Heart right ventricle (tissue), 16 donors: Measurements from ENCODE around the gene ABCA4. TPM values are rescaled to one million over a fixed set of nuclear protein-coding genes. Genes with fewer than 3 reads are reported as not detected.
"Not testable (repeated sequence)": the region's sequence is repeated elsewhere in the genome, so short reads cannot be mapped to it uniquely, and the experiment has no call there.

Source experiments
- ATAC-seq, 8 donors: fragments of 200-7000 bp; cut with Tn5 transposase; one replicate each; pipeline ENCODE4 v1.9.1; 2020; ENCODE audit warnings: mild to moderate bottlenecking in 8 of 8, moderate library complexity in 8 of 8, moderate number of reproducible peaks in 1 of 8
- DNase-seq, 2 donors: peaks; one replicate each; pipeline ENCODE4 v3.0.0-alpha.2; 2020
- H3K27ac ChIP-seq, 10 donors: fragments of 200-600 bp; sonication (generic) in 2 of 10; one replicate each; pipeline versions ENCODE4 v1.5.0 to v1.8.0; 2020 to 2022; ENCODE audit warnings: mild to moderate bottlenecking in 3 of 10
- H3K27me3 ChIP-seq, 7 donors: fragments of 200-600 bp; one replicate each; pipeline ENCODE4 v1.8.0; 2021 to 2022; ENCODE audit warnings: mild to moderate bottlenecking in 2 of 7
- H3K36me3 ChIP-seq, 9 donors: fragments of 200-600 bp; sonication (generic) in 1 of 9; one replicate each; pipeline versions ENCODE4 v1.5.0 to v1.8.0; 2020 to 2022; ENCODE audit warnings: mild to moderate bottlenecking in 2 of 9
- H3K4me1 ChIP-seq, 9 donors: fragments of 200-600 bp; sonication (generic) in 1 of 9; one replicate each; pipeline versions ENCODE4 v1.5.0 to v1.8.0; 2020 to 2022; ENCODE audit warnings: mild to moderate bottlenecking in 4 of 9
- H3K4me3 ChIP-seq, 10 donors: fragments of 200-600 bp; sonication (generic) in 2 of 10; one replicate each; pipeline versions ENCODE4 v1.5.0 to v1.8.0; 2020 to 2022; ENCODE audit warnings: mild to moderate bottlenecking in 7 of 10, moderate library complexity in 2 of 10
- H3K9me3 ChIP-seq, 11 donors: fragments of 200-600 bp in 10 of 11; sonication (generic) in 2 of 11; one replicate each; pipeline versions ENCODE4 v1.5.0 to v1.8.0; 2013 to 2022; ENCODE audit warnings: mild to moderate bottlenecking in 2 of 11, control low read depth in 1 of 11, moderate library complexity in 1 of 11
- WGBS, 2 donors: extraction: QIAGEN DNeasy Blood & Tissue Kit; methylation state at CpG; one replicate each; pipeline ENCODE4 v1.1.7; 2013; ENCODE audit warnings: inconsistent platforms in 1 of 2; 5-methylcytosine and 5-hydroxymethylcytosine counted together
- intact Hi-C, 10 donors: fragments of 100-400 bp; cut with DNase I; formaldehyde crosslinking; loops; one replicate each; pipeline versions ENCODE4 v1.11.1 to v1.14.2; 2022
- polyA plus RNA-seq, 2 donors: library from polyadenylated mRNA; stranded (reverse); fragments of 200-250 nt; gene quantifications; one replicate each; pipeline ENCODE4 v1.2.3, GENCODE V29; 2013
- total RNA-seq, 10 donors: library from RNA; stranded (reverse); fragmentation: NEBNext Ultra II Directional in 3 of 10; extraction: Animal tissue kit (Norgen Biotek cat#: 25700) in 3 of 10; gene quantifications; one replicate each; pipeline versions ENCODE4 v1.2.1 to v1.2.4, GENCODE V29; 2021 to 2023
- TF ChIP-seq, protein P1 (sequence below), 9 donors: fragments of 200-600 bp; sonication (generic) in 2 of 9; IDR thresholded peaks; one replicate each; pipeline versions ENCODE4 v1.5.0 to v1.8.0; 2021 to 2022; ENCODE audit warnings: antibody characterized with exemption in 9 of 9, mild to moderate bottlenecking in 5 of 9, moderate library complexity in 1 of 9
- donor health status: Arrhythmogenic right ventricular cardiomyopathy.
- donor health status: ischemic (EF 13 %, LVEDD 7.1; RV severe dilation, severe dysfunction).
- donor health status: healthy with polysubstance abuse.
- donor health status: DM: no; HTN: yes; CAD: no.
- donor health status: DM: no; HTN: no; CAD: no.
- donor health status: ischemic (EF 25% LVEDD 6.9; RV normal size, moderate dysfunction).
- donor health status: ischemic (EF 25% LVEDD 5.7; RV mildly dilated, moderate dysfunction).
- donor health status: healthy.
- donor health status: DM: yes; HTN: yes; CAD: no.
- donor health status: Ischemic cardiomyopathy.
- donor health status: ischemic (EF 35%, LVEDD 5.7; RV mildly dilated, moderate dysfunction).
- donor health status: nonischemic (EF 11% LVEDD 7.7; RV severe dilation, severe dysfunction).
- donor health status: DM: yes; HTN: yes; CAD: no.
- donor health status: PGD.
- donor health status: ischemic (EF 29% LVEDD 5.4; RV normal size, mild dysfunction).
- donor health status: nonischemic (EF 23%, LVEDD 6.1; RV moderate dilation, normal function).

ABCA4 gene
- total and polyA plus RNA-seq, 12 donors, result 0.05 to 0.66 (median 0.21) TPM

GRCh38 chr1:94000510-94001282 lies 120.3 kb downstream of the ABCA4 start:
- no peaks in the 10 kb centered on the region for H3K36me3 ChIP-seq
- H3K27ac ChIP-seq, result no peak overlapping the region
- ATAC-seq (no peak), DNase-seq (no peak)
- intact Hi-C loops, result no loop called here
- 94 to 97% methylated on average over 12 of the region's 12 CpGs for WGBS, 2 donors
- H3K9me3 ChIP-seq, result no peaks in the 10 kb centered on the region
- TF ChIP-seq, protein P1, sequence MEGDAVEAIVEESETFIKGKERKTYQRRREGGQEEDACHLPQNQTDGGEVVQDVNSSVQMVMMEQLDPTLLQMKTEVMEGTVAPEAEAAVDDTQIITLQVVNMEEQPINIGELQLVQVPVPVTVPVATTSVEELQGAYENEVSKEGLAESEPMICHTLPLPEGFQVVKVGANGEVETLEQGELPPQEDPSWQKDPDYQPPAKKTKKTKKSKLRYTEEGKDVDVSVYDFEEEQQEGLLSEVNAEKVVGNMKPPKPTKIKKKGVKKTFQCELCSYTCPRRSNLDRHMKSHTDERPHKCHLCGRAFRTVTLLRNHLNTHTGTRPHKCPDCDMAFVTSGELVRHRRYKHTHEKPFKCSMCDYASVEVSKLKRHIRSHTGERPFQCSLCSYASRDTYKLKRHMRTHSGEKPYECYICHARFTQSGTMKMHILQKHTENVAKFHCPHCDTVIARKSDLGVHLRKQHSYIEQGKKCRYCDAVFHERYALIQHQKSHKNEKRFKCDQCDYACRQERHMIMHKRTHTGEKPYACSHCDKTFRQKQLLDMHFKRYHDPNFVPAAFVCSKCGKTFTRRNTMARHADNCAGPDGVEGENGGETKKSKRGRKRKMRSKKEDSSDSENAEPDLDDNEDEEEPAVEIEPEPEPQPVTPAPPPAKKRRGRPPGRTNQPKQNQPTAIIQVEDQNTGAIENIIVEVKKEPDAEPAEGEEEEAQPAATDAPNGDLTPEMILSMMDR (IDR thresholded peaks at IDR 0.05), result no peak
- no peaks in the 10 kb centered on the region for H3K4me1 ChIP-seq
- H3K27me3 ChIP-seq, result peaks cover 0 to 3% (median 0%) of the 10 kb centered on the region in 7 donors
- H3K4me3 ChIP-seq, result no peak overlapping the region

DNA sequence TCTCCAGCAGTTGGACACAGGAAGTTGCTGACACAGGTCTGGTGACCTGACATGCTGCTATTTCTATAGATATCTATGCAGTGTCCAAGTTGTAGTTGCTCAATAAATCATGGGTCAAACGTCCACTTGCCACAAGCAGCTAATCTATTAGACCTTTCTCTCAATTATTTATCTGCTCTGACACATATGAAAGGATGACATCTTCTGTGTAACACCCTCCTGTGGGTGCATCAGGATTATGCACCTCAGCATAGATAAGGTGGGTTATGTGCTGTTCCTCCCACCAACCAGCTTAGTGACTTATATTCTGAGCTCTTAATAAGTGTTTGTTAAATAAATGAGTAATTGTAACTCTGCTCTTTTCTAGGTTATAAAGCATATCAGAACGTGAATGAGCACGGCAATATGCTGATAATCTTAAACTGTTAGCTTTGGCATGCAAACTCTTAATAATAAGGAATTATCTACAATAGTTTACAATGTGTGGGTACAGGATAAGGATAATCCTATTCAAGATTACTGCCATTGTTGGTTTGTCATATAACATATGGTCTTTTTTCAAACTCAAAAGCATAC lies 121.0 kb downstream of the ABCA4 start:
- Histone ChIP-seq H3K4me1 (no peaks in the 10 kb centered on the region), H3K27me3 (peaks cover 0 to 3% (median 0%) of the 10 kb centered on the region in 7 donors), H3K27ac (no peak overlapping the region), H3K9me3 (no peaks in the 10 kb centered on the region), H3K4me3 (no peak overlapping the region), H3K36me3 (no peaks in the 10 kb centered on the region)
- WGBS, 2 donors, result 64 to 75% methylated on average over 3 of the region's 3 CpGs
- TF ChIP-seq, protein P1 (IDR thresholded peaks at IDR 0.05), result no peak
- ATAC-seq (no peak), DNase-seq (no peak)
- intact Hi-C loops, result no loop called here

GRCh38 chr1:93998532-93998931 lies 122.4 kb downstream of the ABCA4 start:
- H3K4me3 ChIP-seq, H3K36me3 ChIP-seq, DNase-seq, intact Hi-C loops, H3K9me3 ChIP-seq, ATAC-seq, H3K27ac ChIP-seq, H3K27me3 ChIP-seq, H3K4me1 ChIP-seq: not testable (repeated sequence)
- WGBS, 2 donors, result 85 to 97% methylated on average over 4 of the region's 4 CpGs

DNA sequence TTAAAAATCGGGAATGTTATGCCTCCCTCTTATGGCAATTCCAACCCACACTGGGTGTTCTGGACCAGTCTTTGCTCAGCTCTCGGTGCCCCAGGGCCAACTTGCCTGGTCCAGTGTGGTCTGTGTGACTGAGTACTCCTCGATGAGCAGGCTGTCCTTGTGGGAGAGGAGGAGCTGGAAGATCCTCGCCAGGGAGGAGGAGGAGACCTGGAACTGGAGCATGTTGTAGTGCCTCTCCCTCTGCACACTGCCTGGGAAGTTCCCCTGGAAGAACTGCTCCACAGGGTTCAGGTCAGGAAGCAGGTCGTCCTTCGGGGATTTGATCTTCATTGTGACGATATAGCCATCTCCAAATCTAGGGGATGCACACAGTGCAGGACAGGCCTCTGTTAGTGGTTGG lies 123.2 kb downstream of the ABCA4 start:
- no peak overlapping the region for H3K27ac ChIP-seq
- intact Hi-C loops, result no loop called here
- H3K4me1 ChIP-seq, result no peaks in the 10 kb centered on the region
- no peak overlapping the region for H3K4me3 ChIP-seq
- 69 to 76% methylated on average over 7 of the region's 7 CpGs for WGBS, 2 donors
- H3K9me3 ChIP-seq, result no peaks in the 10 kb centered on the region
- DNase-seq, result no peak
- peaks cover 0 to 11% (median 0%) of the 10 kb centered on the region in 7 donors for H3K27me3 ChIP-seq
- ATAC-seq, result no peak
- TF ChIP-seq, protein P1 (IDR thresholded peaks at IDR 0.05), result no peak
- H3K36me3 ChIP-seq, result no peaks in the 10 kb centered on the region
